OCI-LY3 (cell line): ENCODE data around the gene TGFBRAP1.
A peak's percentile ranks its signal among the peaks of the same experiment; 100 is the strongest.

ENCODE experiments used
- H2AFZ ChIP-seq: fragments of 200-600, 300-600 bp; shearing (Covaris generic); 2 replicates; pipeline ENCODE4 v1.6.0; 2014; ENCODE audit warnings: antibody characterized with exemption, low read depth, low read length
- H3K27ac ChIP-seq: fragments of 200-600, 300-600 bp; sonication (generic); 2 replicates; pipeline ENCODE4 v1.5.1; 2014; ENCODE audit warnings: mild to moderate bottlenecking, low read length, moderate library complexity, mixed read lengths
- H3K27me3 ChIP-seq: fragments of 200-600, 300-600 bp; sonication (generic); 2 replicates; pipeline ENCODE4 v1.6.1; 2014; ENCODE audit warnings: low read depth, low read length, mixed read lengths
- H3K36me3 ChIP-seq: fragments of 200-600, 300-600 bp; sonication (generic); replicated peaks from 2 replicates; pipeline ENCODE3; 2014; ENCODE audit warnings: low read depth, low read length, mixed read lengths
- H3K4me1 ChIP-seq: fragments of 300-600, 200-600 bp; sonication (generic); 2 replicates; pipeline ENCODE4 v1.6.1; 2014; ENCODE audit warnings: low read length, mixed read lengths
- H3K4me2 ChIP-seq: fragments of 200-600, 300-600 bp; sonication (generic); 2 replicates; pipeline ENCODE4 v1.6.1; 2014; ENCODE audit warnings: low read length, mixed read lengths
- H3K4me3 ChIP-seq: fragments of 300-600, 200-600 bp; sonication (generic); 2 replicates; pipeline ENCODE4 v1.5.1; 2014; ENCODE audit warnings: antibody characterized with exemption, mild to moderate bottlenecking, low read length, moderate library complexity
- H3K79me2 ChIP-seq: fragments of 300-600, 200-600 bp; shearing (Covaris generic); 2 replicates; pipeline ENCODE4 v1.6.1; 2014; ENCODE audit warnings: mild to moderate bottlenecking, low read length, mixed read lengths
- H3K9ac ChIP-seq: fragments of 300-600, 200-600 bp; shearing (Covaris generic); 2 replicates; pipeline ENCODE4 v1.6.0; 2014; ENCODE audit warnings: mild to moderate bottlenecking, low read length, moderate library complexity
- H3K9me3 ChIP-seq: fragments of 200-600, 300-600 bp; shearing (Covaris generic); 2 replicates; pipeline ENCODE4 v1.6.1; 2014; ENCODE audit warnings: low read length, mixed read lengths; ENCODE audit not compliant: insufficient read depth
- H4K20me1 ChIP-seq: fragments of 200-600, 300-600 bp; sonication (generic); 2 replicates; pipeline ENCODE4 v1.6.1; 2016; ENCODE audit warnings: low read length, mixed read lengths; ENCODE audit not compliant: insufficient read depth
- EZH2phosphoT487 ChIP-seq: fragments of 200-600 bp; shearing (Covaris generic); IDR thresholded peaks from 2 replicates; pipeline ENCODE4 v1.6.1; 2018; ENCODE audit warnings: antibody characterized with exemption, mixed run types, low read depth
- TF ChIP-seq, protein P1 (sequence below): fragments of 200-600, 300-600 bp; sonication (generic); IDR thresholded peaks from 2 replicates; pipeline ENCODE4 v1.5.1; 2014; ENCODE audit warnings: antibody characterized with exemption, low read length, low read depth

The TGFBRAP1 gene

GRCh38 chr2:105287692-105288091 is 41.8 kb downstream of the TGFBRAP1 start:
- Histone ChIP-seq H3K4me2 (0 out of 2 replicates have a peak overlapping the region, but pooled peaks have one; percentile 3), H3K27ac (peak overlapping the region; percentile 29), H3K36me3 (peaks cover 54% of the 10 kb centered on the region), H3K9me3 (no peaks in the 10 kb centered on the region), H3K79me2 (0 out of 2 replicates have a peak, but pooled peaks cover 3% of the 10 kb centered on the region), H3K27me3 (no peaks in the 10 kb centered on the region), H2AFZ (peak overlapping the region; percentile 47; the same call in 1 of the 2 replicates), H3K4me3 (no peak overlapping the region), H4K20me1 (no peaks in the 10 kb centered on the region), H3K4me1 (peaks cover 10% of the 10 kb centered on the region), H3K9ac (peak overlapping the region; percentile 27)
- TF ChIP-seq, protein P1, sequence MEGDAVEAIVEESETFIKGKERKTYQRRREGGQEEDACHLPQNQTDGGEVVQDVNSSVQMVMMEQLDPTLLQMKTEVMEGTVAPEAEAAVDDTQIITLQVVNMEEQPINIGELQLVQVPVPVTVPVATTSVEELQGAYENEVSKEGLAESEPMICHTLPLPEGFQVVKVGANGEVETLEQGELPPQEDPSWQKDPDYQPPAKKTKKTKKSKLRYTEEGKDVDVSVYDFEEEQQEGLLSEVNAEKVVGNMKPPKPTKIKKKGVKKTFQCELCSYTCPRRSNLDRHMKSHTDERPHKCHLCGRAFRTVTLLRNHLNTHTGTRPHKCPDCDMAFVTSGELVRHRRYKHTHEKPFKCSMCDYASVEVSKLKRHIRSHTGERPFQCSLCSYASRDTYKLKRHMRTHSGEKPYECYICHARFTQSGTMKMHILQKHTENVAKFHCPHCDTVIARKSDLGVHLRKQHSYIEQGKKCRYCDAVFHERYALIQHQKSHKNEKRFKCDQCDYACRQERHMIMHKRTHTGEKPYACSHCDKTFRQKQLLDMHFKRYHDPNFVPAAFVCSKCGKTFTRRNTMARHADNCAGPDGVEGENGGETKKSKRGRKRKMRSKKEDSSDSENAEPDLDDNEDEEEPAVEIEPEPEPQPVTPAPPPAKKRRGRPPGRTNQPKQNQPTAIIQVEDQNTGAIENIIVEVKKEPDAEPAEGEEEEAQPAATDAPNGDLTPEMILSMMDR = peak; percentile 82
- no peak for TF ChIP-seq EZH2phosphoT487

- Histone ChIP-seq H4K20me1 (no peaks in the 10 kb centered on the region), H3K27ac (no peak overlapping the region), H3K4me1 (peaks cover 10% of the 10 kb centered on the region), H3K9me3 (no peaks in the 10 kb centered on the region), H3K9ac (no peak overlapping the region), H3K4me2 (no peak overlapping the region), H3K79me2 (0 out of 2 replicates have a peak, but pooled peaks cover 3% of the 10 kb centered on the region), H3K4me3 (no peak overlapping the region), H2AFZ (no peak overlapping the region), H3K36me3 (peaks cover 45% of the 10 kb centered on the region), H3K27me3 (no peaks in the 10 kb centered on the region)
- no peak for TF ChIP-seq EZH2phosphoT487
- TF ChIP-seq, protein P1 = no peak
Observed at GRCh38 chr2:105283532-105283931, 46.0 kb downstream of the TGFBRAP1 start.

DNA sequence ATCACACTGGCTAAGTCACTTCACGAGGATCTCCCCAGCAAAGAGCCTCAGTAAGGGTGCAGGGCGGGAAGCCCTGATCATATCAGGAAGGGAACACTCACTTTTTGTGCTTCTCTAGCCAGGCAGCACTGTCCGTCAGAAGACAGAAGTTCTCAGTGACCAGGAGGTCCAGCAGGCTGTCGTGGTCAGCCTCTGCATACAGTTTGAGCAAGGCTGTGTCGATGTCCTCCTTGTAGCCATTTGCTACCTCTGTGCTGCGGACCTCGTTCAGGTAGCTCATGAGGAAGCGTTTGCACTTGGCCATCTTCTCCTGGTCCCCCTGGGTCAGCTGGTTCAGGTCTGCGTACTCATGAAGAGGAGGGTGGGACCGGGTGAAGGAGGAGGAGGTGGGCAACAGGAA is 49.3 kb downstream of the TGFBRAP1 start:
- Histone ChIP-seq H3K36me3 (peaks cover 35% of the 10 kb centered on the region), H3K79me2 (no peaks in the 10 kb centered on the region), H3K27ac (no peak overlapping the region), H3K4me1 (no peaks in the 10 kb centered on the region), H3K9me3 (no peaks in the 10 kb centered on the region), H3K9ac (no peak overlapping the region), H3K4me3 (no peak overlapping the region), H2AFZ (no peak overlapping the region), H3K4me2 (no peak overlapping the region), H3K27me3 (no peaks in the 10 kb centered on the region), H4K20me1 (no peaks in the 10 kb centered on the region)
- TF ChIP-seq EZH2phosphoT487 = no peak
- TF ChIP-seq, protein P1 = no peak

DNA sequence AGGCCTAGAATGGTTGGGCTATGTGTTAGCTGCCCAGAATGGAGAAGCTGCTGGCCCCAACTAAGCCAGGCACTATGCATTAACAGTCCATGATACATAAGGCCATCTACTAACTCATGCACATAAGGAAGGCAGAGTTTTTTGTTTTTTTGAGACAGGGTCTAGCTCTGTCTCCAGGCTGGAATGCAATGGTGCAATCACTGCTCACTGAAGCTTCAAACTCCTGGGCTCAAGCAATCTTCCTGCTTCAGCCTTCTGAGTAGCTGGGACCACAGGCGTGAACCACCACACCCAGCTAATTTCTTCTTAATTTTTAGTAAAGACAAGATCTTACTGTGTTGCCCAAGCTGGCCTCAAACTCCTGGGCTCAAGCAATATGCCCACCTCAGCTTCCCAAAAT is 50.4 kb downstream of the TGFBRAP1 start:
- H3K9me3 ChIP-seq = no peaks in the 10 kb centered on the region
- no peak overlapping the region for H2AFZ ChIP-seq
- no peaks in the 10 kb centered on the region for H3K79me2 ChIP-seq
- H3K9ac ChIP-seq = no peak overlapping the region
- H4K20me1 ChIP-seq = no peaks in the 10 kb centered on the region
- H3K4me2 ChIP-seq = no peak overlapping the region
- no peak for TF ChIP-seq EZH2phosphoT487
- TF ChIP-seq, protein P1 = no peak
- H3K27me3 ChIP-seq = no peaks in the 10 kb centered on the region
- H3K36me3 ChIP-seq = peaks cover 37% of the 10 kb centered on the region
- H3K27ac ChIP-seq = no peak overlapping the region
- H3K4me3 ChIP-seq = no peak overlapping the region
- peaks cover 2% of the 10 kb centered on the region for H3K4me1 ChIP-seq
